PFSK-1 (cell line): Measurements from ENCODE around the gene HSD17B4.

ENCODE experiments used
- FOXP2 ChIP-seq: optimal IDR thresholded peaks from 2 replicates; pipeline ENCODE3; 2011; ENCODE audit warnings: borderline replicate concordance, control low read depth, inconsistent platforms; ENCODE audit not compliant: insufficient read depth; ENCODE audit errors: extremely low read length, extremely low read depth
- POLR2AphosphoS5 ChIP-seq: IDR thresholded peaks from 2 replicates; pipeline ENCODE4 v1.6.1; 2012; ENCODE audit warnings: low read depth, mild to moderate bottlenecking, control low read depth, low read length, moderate library complexity
- REST ChIP-seq, 2 experiments: IDR thresholded peaks; 2 replicates each; pipeline versions ENCODE4 v1.6.1 to v1.8.0; 2011 to 2012; ENCODE audit warnings: low read depth in 2 of 2, low read length in 2 of 2, control low read depth in 1 of 2, inconsistent platforms in 1 of 2, mild to moderate bottlenecking in 1 of 2, moderate library complexity in 1 of 2; ENCODE audit not compliant: insufficient read depth in 1 of 2
- SIN3A ChIP-seq: IDR thresholded peaks from 2 replicates; pipeline ENCODE4 v1.6.1; 2012; ENCODE audit warnings: mild to moderate bottlenecking, low read length, moderate library complexity, borderline replicate concordance; ENCODE audit not compliant: insufficient read depth
- TAF1 ChIP-seq: IDR thresholded peaks from 2 replicates; pipeline ENCODE4 v1.6.1; 2012; ENCODE audit warnings: low read length, control low read depth, borderline replicate concordance; ENCODE audit not compliant: insufficient read depth

Gene HSD17B4

GRCh38 chr5:119529811-119530210, 77.5 kb downstream of the HSD17B4 start:
- TF ChIP-seq SIN3A (no peak), FOXP2 (no peak), POLR2AphosphoS5 (no peak), REST (IDR thresholded peaks at IDR 0.05; ENCODE audit: insufficient read depth in 1 of 2, low read depth in 2 of 2, low read length in 2 of 2) (no peak), TAF1 (no peak)

GRCh38 chr5:119532637-119533036, 80.3 kb downstream of the HSD17B4 start:
- TF ChIP-seq REST (IDR thresholded peaks at IDR 0.05; ENCODE audit: insufficient read depth in 1 of 2, low read depth in 2 of 2, low read length in 2 of 2) (no peak), FOXP2 (no peak), SIN3A (no peak), POLR2AphosphoS5 (no peak), TAF1 (no peak)

GRCh38 chr5:119537704-119538103, 85.4 kb downstream of the HSD17B4 start:
- TF ChIP-seq SIN3A: no peak
- TF ChIP-seq POLR2AphosphoS5: no peak
- no peak for TF ChIP-seq FOXP2
- no peak for TF ChIP-seq TAF1
- no peak for TF ChIP-seq REST (IDR thresholded peaks at IDR 0.05; ENCODE audit: insufficient read depth in 1 of 2, low read depth in 2 of 2, low read length in 2 of 2)

- no peak for TF ChIP-seq FOXP2
- no peak for TF ChIP-seq SIN3A
- no peak for TF ChIP-seq POLR2AphosphoS5
- TF ChIP-seq TAF1: no peak
- no peak for TF ChIP-seq REST (IDR thresholded peaks at IDR 0.05; ENCODE audit: insufficient read depth in 1 of 2, low read depth in 2 of 2, low read length in 2 of 2)
Measured at GRCh38 chr5:119541716-119542115, 89.4 kb downstream of the HSD17B4 start.

- no peak for TF ChIP-seq SIN3A
Measured at GRCh38 chr5:119551819-119552218, 99.5 kb downstream of the HSD17B4 start.

- no peak for TF ChIP-seq FOXP2
- TF ChIP-seq REST (IDR thresholded peaks at IDR 0.05; ENCODE audit: insufficient read depth in 1 of 2, low read depth in 2 of 2, low read length in 2 of 2): no peak
- no peak for TF ChIP-seq TAF1
- TF ChIP-seq SIN3A: no peak
- no peak for TF ChIP-seq POLR2AphosphoS5
Measured at GRCh38 chr5:119554597-119554996, 102.3 kb downstream of the HSD17B4 start.
